Activated T-helper 1 cell treated with anti-CD3 and anti-CD28 coated beads, Interleukin-2, amount 50 U/mL, for 16 hours (primary cell): Measurements from ENCODE around the gene SCFD2.
"Not testable (repeated sequence)": the region's sequence is repeated elsewhere in the genome, so short reads cannot be mapped to it uniquely, and the experiment has no call there.

Experiments
- DNase-seq, 2 donors: peaks; one replicate each; pipeline ENCODE4 v3.0.0-alpha.2; 2020; ENCODE audit warnings: low read depth in 1 of 2, low spot score in 1 of 2

The SCFD2 gene

DNA sequence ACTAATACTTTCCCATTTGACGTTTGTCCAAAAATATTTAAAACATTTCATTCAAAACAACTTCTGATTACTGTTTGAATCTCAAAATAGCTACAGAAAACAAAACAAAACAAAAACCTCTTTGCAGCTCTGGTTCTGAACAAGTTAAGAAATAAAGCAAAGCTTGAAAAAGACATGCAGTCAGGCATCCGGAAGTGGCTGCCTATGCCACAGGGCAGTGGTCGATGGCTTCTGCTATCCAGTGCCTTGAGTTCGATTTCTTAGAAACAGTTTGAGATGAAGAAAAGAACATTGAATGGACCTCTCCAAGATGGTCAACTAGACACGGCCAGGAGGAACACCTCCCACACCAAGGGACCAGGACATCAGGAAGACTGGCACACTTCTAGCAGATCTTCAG lies 125.3 kb downstream of the SCFD2 start:
- no peak for DNase-seq

GRCh38 chr4:53238352-53238751 lies 127.5 kb downstream of the SCFD2 start:
- not testable (repeated sequence) for DNase-seq

DNA sequence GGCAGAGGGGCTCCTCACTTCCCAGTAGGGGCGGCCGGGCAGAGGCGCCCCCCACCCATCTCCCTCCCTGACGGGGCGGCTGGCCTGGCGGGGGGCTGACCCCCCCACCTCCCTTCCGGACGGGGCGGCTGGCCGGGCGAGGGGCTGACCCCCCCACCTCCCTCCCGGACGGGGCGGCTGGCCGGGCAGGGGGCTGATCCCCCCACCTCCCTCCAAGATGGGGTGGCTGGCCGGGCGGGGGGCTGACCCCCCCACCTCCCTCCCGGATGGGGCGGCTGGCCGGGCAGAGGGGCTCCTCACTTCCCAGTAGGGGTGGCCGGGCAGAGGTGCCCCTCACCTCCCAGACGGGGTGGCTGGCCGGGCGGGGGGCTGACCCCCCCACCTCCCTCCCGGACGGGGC lies 128.1 kb downstream of the SCFD2 start:
- DNase-seq = not testable (repeated sequence)

- not testable (repeated sequence) for DNase-seq
Measured at GRCh38 chr4:53236624-53237023, 129.2 kb downstream of the SCFD2 start.

DNA sequence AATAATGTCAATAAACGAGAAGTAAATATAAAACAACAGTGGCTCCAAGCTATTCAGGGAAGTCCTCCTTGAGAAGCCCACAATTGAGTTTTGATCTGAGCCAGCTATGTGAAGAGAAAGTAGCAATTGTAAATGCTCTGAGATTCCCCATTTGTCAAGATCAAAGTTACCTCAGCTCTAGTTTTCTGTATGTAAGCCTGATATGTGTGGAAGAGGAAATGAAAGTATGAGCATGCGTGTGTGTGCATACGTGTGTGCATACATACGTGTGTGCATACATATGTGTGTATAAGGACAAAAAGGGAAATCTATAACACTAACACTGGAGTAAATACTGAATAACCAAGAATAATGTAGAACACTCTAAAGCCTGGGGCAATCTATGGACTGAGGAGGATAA lies 130.3 kb downstream of the SCFD2 start:
- no peak for DNase-seq

GRCh38 chr4:53234669-53235068 lies 131.2 kb downstream of the SCFD2 start:
- no peak for DNase-seq

DNA sequence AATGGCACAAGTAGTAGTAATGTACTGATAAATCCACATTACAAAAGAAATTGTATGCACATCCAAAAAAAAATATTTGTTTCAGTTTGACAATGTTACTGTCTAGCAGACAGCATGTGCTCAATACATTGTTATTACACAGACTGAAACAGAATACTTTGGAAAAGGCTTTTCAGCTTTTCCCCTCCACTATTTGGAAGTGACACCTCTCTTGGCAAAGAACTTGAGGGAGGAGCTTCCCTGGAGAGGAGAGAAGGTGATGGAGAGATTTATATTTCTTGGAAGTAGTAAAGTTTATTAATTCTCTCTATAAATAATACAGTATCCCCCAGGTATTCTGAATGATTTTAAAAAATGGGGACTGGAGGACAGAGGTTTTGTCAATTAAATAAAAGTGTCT lies 131.8 kb downstream of the SCFD2 start:
- DNase-seq = no peak

GRCh38 chr4:53233114-53233795 lies 132.6 kb downstream of the SCFD2 start:
- no peak for DNase-seq

DNA sequence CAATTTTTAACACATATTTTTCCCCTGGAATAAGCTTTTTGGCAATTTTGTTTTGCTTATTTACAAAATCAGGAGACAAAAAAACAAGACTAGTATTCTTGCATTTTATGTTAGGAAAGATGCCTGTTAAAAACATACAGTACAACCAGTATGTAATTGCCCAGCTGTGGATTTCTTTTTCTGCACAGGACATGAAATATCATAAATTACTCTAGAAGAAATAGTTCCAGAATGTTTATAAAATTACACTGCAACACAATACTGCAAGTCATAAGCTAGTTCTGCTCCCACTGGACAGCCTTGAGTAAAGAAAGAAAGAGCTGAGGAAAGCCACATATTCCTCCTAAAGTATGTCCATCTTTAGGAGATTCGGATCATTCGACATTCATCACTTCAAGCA lies 133.5 kb downstream of the SCFD2 start:
- DNase-seq = no peak

DNA sequence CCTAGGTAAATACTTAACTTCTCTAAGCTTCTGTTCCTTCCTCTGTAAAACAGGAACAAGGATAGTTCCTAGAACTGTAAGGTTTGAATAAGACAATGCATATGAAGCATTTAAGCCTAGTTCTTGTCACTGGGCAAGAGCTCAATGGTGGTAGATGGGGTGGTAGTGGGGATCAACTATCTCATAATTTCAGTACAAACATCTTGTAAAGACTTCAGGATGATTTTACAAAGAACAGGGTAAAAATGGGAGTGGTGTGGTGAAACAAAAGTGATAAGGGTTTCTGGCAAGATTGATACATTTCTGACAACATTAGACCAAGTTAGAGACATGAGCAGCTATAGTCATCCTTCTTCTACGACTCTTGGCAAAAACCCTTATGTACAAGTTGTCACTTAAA lies 137.8 kb downstream of the SCFD2 start:
- no peak for DNase-seq

GRCh38 chr4:53227451-53227850 lies 138.4 kb downstream of the SCFD2 start:
- DNase-seq = no peak

GRCh38 chr4:53221832-53222480 lies 143.9 kb downstream of the SCFD2 start:
- DNase-seq = no peak

DNA sequence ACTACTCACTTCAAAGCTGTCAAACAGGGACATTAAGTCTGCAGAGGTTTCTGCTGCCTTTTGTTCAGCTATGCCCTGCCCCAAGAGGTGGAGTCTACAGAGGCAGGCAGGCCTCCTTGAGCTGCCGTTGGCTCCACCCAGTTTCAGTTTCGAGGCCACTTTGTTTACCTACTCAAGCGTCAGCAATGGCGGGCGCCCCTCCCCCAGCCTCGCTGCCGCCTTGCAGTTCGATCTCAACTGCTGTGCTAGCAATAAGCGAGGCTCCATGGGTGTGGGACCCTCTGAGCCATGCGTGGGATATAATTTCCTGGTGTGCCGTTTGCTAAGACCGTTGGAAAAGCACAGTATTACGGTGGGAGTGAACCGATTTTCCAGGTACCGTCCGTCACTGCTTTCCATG lies 146.7 kb downstream of the SCFD2 start:
- not testable (repeated sequence) for DNase-seq

- no peak for DNase-seq
Measured at GRCh38 chr4:53208753-53209152, 157.1 kb downstream of the SCFD2 start.

- no peak for DNase-seq
Measured at GRCh38 chr4:53205970-53206369, 159.9 kb downstream of the SCFD2 start.

GRCh38 chr4:53199356-53199755 lies 166.5 kb downstream of the SCFD2 start:
- no peak for DNase-seq

DNA sequence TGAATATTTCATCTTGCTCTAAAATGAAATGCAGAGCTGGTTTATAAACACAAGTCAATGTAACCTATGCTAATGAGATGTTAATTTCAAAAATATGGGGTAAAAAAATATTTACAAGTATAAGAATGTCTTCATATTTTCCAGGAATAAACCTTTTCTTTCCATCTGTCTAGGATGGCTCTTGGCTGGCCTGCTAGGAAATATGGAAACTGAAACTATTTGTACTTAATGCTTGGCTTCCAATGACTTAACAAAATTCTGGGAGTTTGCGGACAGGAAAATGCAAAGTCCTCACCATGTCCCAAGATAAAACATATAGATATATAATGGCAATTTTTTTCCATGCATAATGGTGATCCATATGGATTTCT lies 168.1 kb downstream of the SCFD2 start:
- no peak for DNase-seq

DNA sequence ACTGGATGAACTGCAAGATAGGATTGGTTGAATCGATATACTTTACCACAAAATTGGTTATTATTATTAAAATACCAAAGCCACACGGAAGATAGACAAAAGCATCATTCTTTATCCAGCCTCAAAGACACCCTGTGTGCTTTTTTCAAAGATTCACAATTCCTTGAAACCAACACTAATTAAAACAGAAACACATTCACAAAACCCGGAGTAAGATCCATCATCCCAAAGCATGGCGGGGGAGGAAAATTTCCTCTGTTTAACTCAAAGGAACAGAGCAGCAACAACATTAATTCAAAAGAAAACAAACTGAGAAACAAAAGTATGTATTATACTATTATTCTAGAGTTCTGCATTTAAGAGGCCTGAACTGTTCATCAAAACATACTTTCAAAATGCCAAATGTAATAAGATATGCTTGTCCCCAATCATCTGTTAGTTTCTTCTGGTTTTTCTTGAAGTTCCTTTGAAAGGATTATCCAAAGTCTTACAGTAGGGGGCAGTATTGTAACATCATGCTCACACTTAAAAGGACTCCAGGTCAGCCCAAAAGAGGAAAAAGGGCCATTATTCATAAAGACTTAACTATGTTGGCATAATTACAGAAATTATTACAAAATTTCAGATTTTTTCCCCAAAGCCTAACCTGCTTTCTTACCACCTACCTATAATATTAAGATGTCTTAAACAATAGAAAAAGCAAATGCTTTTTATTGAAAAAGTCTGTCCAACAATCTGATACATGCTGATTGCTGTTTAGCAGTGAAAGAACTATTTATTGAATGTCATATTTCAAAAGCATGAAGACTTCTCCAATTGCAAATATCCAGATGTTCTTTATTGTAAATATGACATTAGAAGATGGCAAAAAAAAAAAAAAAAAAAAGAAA lies 168.7 kb downstream of the SCFD2 start:
- no peak for DNase-seq

- no peak for DNase-seq
Measured at GRCh38 chr4:53195815-53196661, 169.8 kb downstream of the SCFD2 start.

DNA sequence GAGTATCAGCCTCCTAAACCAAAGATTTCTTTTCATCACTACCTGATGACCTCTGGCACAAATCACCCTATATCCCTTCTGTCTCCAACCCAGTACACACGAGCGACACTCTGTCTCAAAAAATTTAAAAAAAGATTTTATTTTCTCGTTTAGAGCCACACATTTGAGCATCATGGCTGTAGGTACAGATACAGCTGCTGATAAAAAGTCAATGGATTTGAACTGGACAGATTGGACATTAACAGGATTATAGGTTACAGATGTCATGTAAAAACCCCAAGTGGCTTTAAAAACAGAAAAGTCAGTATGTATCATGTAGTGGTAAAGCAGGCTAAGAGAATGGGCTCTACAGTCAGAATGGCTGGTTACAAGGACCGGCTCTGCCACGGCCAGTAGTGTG lies 171.1 kb downstream of the SCFD2 start:
- DNase-seq = no peak

DNA sequence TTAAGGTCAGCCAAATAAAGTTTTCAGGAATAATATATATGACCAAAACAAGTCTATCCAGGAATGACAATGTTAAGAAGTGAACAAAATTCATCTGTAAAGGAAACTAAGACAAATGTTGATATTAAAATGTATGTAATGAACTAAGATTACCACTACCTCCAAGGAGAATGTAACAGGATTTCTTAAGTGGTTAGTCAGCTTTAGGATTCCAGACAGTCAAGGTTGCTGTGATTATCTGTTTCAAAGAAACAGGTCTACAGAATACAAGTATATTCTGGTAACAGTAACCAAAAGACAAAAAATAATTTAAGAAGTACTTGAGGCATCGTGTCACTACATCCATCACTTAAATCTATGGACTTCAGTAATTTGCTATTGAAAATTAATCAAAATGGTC lies 172.8 kb downstream of the SCFD2 start:
- no peak for DNase-seq
